CD14-positive monocyte (primary cell): ENCODE results near the gene SCN8A. TPM values are rescaled to one million over a fixed set of nuclear protein-coding genes. Genes with fewer than 3 reads are reported as not detected.
"Not testable (repeated sequence)": the region's sequence is repeated elsewhere in the genome, so short reads cannot be mapped to it uniquely, and the experiment has no call there.

Experiments
- DNase-seq, 3 donors: peaks; one replicate each; pipeline ENCODE4 v3.0.0-alpha.2; 2011 to 2022
- H2AFZ ChIP-seq: 2 replicates; pipeline ENCODE4 v1.6.0; 2012; ENCODE audit warnings: mild to moderate bottlenecking, low read depth, low read length, inconsistent platforms; ENCODE audit not compliant: insufficient read depth, poor library complexity, severe bottlenecking
- H3K27ac ChIP-seq, 2 donors: 1 replicate in 1 of 2; 2 replicates in 1 of 2; pipeline ENCODE4 v1.5.1; 2012 to 2013; ENCODE audit warnings: low read length in 2 of 2, control low read depth in 1 of 2, inconsistent platforms in 1 of 2, low read depth in 1 of 2, mild to moderate bottlenecking in 1 of 2
- H3K27me3 ChIP-seq, 2 donors: one replicate each; pipeline versions ENCODE4 v1.6.0 to v1.6.1; 2011 to 2013; ENCODE audit warnings: low read length in 2 of 2; ENCODE audit not compliant: control insufficient read depth in 2 of 2, insufficient read depth in 2 of 2
- H3K36me3 ChIP-seq, 2 donors: replicated peaks in 1 of 2; 1 replicate in 1 of 2; 2 replicates in 1 of 2; pipeline versions ENCODE4 v1.5.1 to v1.6.1; 2012 to 2013; ENCODE audit warnings: low read length in 2 of 2, control low read depth in 1 of 2, inconsistent platforms in 1 of 2, mild to moderate bottlenecking in 1 of 2; ENCODE audit not compliant: insufficient read depth in 2 of 2, control insufficient read depth in 1 of 2
- H3K4me1 ChIP-seq, 2 donors: 1 replicate in 1 of 2; 2 replicates in 1 of 2; pipeline versions ENCODE4 v1.5.1 to v1.6.1; 2012 to 2013; ENCODE audit warnings: low read length in 2 of 2, control low read depth in 1 of 2, inconsistent platforms in 1 of 2, mild to moderate bottlenecking in 1 of 2, moderate library complexity in 1 of 2; ENCODE audit not compliant: insufficient read depth in 2 of 2, control insufficient read depth in 1 of 2
- H3K4me2 ChIP-seq: replicated peaks from 2 replicates; pipeline ENCODE3; 2012; ENCODE audit warnings: low read length, moderate library complexity, mild to moderate bottlenecking; ENCODE audit not compliant: poor library complexity, severe bottlenecking; ENCODE audit errors: extremely low read depth
- H3K4me3 ChIP-seq, 3 experiments: fragments of 200-600 bp in 1 of 3; sonication (generic) in 1 of 3; replicated peaks in 1 of 3; 1 replicate in 2 of 3; 2 replicates in 1 of 3; pipeline ENCODE4 v1.5.1; 2011 to 2013; ENCODE audit warnings: low read length in 3 of 3, mild to moderate bottlenecking in 3 of 3, control low read depth in 2 of 3, low read depth in 2 of 3, inconsistent platforms in 1 of 3, moderate library complexity in 1 of 3
- H3K79me2 ChIP-seq: 2 replicates; pipeline ENCODE4 v1.6.0; 2012; ENCODE audit warnings: mild to moderate bottlenecking, control low read depth, inconsistent platforms, low read length, moderate library complexity; ENCODE audit not compliant: insufficient read depth
- H3K9ac ChIP-seq: 2 replicates; pipeline ENCODE4 v1.6.0; 2017; ENCODE audit warnings: low read length, mild to moderate bottlenecking; ENCODE audit not compliant: insufficient read depth, poor library complexity, severe bottlenecking
- H3K9me3 ChIP-seq, 2 donors: replicated peaks in 1 of 2; 1 replicate in 1 of 2; 2 replicates in 1 of 2; pipeline versions ENCODE4 v1.5.1 to v1.6.1; 2012 to 2013; ENCODE audit warnings: low read length in 2 of 2, control low read depth in 1 of 2; ENCODE audit not compliant: control insufficient read depth in 1 of 2, insufficient read depth in 1 of 2
- H4K20me1 ChIP-seq: 2 replicates; pipeline ENCODE4 v1.6.0; 2012; ENCODE audit warnings: mild to moderate bottlenecking, low read length, control low read depth, moderate library complexity; ENCODE audit not compliant: insufficient read depth
- H3K27ac Mint-ChIP-seq, 7 donors: one replicate each; pipeline ENCODE4 v1.8.0; 2020; ENCODE audit warnings: mild to moderate bottlenecking in 7 of 7, mixed read lengths in 7 of 7, moderate library complexity in 6 of 7, inconsistent platforms in 2 of 7
- H3K27me3 Mint-ChIP-seq, 3 donors: one replicate each; pipeline ENCODE4 v1.8.0; 2021 to 2022; ENCODE audit warnings: low read depth in 3 of 3, mild to moderate bottlenecking in 3 of 3, mixed read lengths in 3 of 3, moderate library complexity in 3 of 3, inconsistent platforms in 1 of 3
- H3K36me3 Mint-ChIP-seq, 2 donors: one replicate each; pipeline ENCODE4 v1.8.0; 2020; ENCODE audit warnings: mixed read lengths in 2 of 2, inconsistent platforms in 1 of 2, mild to moderate bottlenecking in 1 of 2
- H3K4me1 Mint-ChIP-seq: one replicate; pipeline ENCODE4 v1.8.0; 2020; ENCODE audit warnings: mild to moderate bottlenecking, mixed read lengths
- H3K4me3 Mint-ChIP-seq, 2 donors: one replicate each; pipeline ENCODE4 v1.8.0; 2020; ENCODE audit warnings: mild to moderate bottlenecking in 2 of 2, mixed read lengths in 2 of 2, moderate library complexity in 1 of 2
- H3K9me3 Mint-ChIP-seq, 7 donors: one replicate each; pipeline ENCODE4 v1.8.0; 2020 to 2022; ENCODE audit warnings: mixed read lengths in 7 of 7, mild to moderate bottlenecking in 6 of 7, moderate library complexity in 6 of 7, inconsistent platforms in 2 of 7
- WGBS: methylation state at CpG from one replicate; pipeline ENCODE4 v1.1.5; 2013; ENCODE audit warnings: missing lambda C conversion rate; ENCODE audit not compliant: insufficient coverage; 5-methylcytosine and 5-hydroxymethylcytosine counted together
- intact Hi-C, 2 donors: fragments of 100-400 bp; cut with micrococcal nuclease; formaldehyde crosslinking; loops; one replicate each; pipeline versions ENCODE4 v1.15.0 to v1.15.1; 2023
- polyA plus RNA-seq, 3 donors: library from polyadenylated mRNA; depleted of rRNA in 1 of 3; unstranded in 2 of 3; stranded (reverse) in 1 of 3; fragments of 300-500 nt in 2 of 3; fragments of >200 nt in 1 of 3; fragmentation: Illumina TruSeq in 2 of 3; gene quantifications; 1 replicate in 2 of 3; 2 replicates in 1 of 3; pipeline ENCODE4 v1.2.3, GENCODE V29; 2012 to 2021
- TF ChIP-seq, protein P1 (sequence below): fragments of 200-600 bp; IDR thresholded peaks from one replicate; pipeline ENCODE4 v1.8.0; 2022; ENCODE audit warnings: antibody characterized with exemption, mild to moderate bottlenecking

SCN8A gene
- polyA plus RNA-seq, 3 donors, result 0.03 TPM; not detected in 2

- H3K27me3 ChIP-seq, result no peaks in the 10 kb centered on the region
- no peaks in the 10 kb centered on the region for H3K79me2 ChIP-seq
- no peak overlapping the region for H2AFZ ChIP-seq
- H3K27ac ChIP-seq, result no peak overlapping the region
- H3K9me3 ChIP-seq, result no peaks in the 10 kb centered on the region
- Mint-ChIP-seq H3K36me3 (no peaks in the 10 kb centered on the region), H3K27ac (no peak overlapping the region), H3K4me3 (no peak overlapping the region), H3K27me3 (peaks cover 1 to 3% (median 1%) of the 10 kb centered on the region in 3 donors), H3K4me1 (no peaks in the 10 kb centered on the region), H3K9me3 (no peaks in the 10 kb centered on the region)
- no peak for DNase-seq
- H3K4me1 ChIP-seq, result no peaks in the 10 kb centered on the region
- no CpG with 5 or more reads among the region's 6 CpGs for WGBS
- H3K4me3 ChIP-seq, result no peak overlapping the region
- no peak overlapping the region for H3K4me2 ChIP-seq
- H3K36me3 ChIP-seq, result no peaks in the 10 kb centered on the region
- H3K9ac ChIP-seq, result no peak overlapping the region
- no peaks in the 10 kb centered on the region for H4K20me1 ChIP-seq
- TF ChIP-seq, protein P1, sequence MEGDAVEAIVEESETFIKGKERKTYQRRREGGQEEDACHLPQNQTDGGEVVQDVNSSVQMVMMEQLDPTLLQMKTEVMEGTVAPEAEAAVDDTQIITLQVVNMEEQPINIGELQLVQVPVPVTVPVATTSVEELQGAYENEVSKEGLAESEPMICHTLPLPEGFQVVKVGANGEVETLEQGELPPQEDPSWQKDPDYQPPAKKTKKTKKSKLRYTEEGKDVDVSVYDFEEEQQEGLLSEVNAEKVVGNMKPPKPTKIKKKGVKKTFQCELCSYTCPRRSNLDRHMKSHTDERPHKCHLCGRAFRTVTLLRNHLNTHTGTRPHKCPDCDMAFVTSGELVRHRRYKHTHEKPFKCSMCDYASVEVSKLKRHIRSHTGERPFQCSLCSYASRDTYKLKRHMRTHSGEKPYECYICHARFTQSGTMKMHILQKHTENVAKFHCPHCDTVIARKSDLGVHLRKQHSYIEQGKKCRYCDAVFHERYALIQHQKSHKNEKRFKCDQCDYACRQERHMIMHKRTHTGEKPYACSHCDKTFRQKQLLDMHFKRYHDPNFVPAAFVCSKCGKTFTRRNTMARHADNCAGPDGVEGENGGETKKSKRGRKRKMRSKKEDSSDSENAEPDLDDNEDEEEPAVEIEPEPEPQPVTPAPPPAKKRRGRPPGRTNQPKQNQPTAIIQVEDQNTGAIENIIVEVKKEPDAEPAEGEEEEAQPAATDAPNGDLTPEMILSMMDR, result no peak
- intact Hi-C loops, result no loop called here
These were observed 206.3 kb downstream of the SCN8A start for GRCh38 chr12:51797301-51797700.

DNA sequence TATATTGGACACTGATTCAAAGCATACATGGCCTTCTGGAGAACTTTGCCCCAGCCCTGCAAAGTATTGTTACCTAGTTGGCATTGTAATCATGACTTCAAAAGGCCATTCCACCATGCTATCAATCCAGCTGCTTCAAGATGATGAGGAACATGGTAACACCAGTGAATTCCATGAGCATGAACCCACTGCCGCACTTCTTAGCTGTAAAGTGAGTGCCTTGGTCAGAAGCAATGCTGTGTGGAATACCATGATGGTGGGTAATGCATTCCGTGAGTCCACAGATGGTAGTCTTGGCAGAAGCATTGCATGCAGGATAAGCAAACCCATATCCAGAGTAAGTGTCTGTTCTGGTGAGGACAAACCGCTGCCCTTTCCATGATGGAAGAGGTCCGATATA lies 207.0 kb downstream of the SCN8A start:
- H3K4me2 ChIP-seq, H2AFZ ChIP-seq, H3K27me3 Mint-ChIP-seq, H4K20me1 ChIP-seq, H3K4me1 ChIP-seq, H3K4me1 Mint-ChIP-seq, intact Hi-C loops, H3K27ac Mint-ChIP-seq, H3K9ac ChIP-seq, H3K79me2 ChIP-seq, DNase-seq, H3K27ac ChIP-seq, H3K27me3 ChIP-seq, H3K9me3 ChIP-seq, H3K4me3 ChIP-seq, H3K36me3 Mint-ChIP-seq, H3K9me3 Mint-ChIP-seq, H3K36me3 ChIP-seq, H3K4me3 Mint-ChIP-seq: not testable (repeated sequence)
- 100% methylated on average over 4 of the region's 4 CpGs for WGBS
